ENCODE data around the gene KLK8.
A peak's percentile ranks its signal among the peaks of the same experiment; 100 is the strongest.

The KLK8 gene

DNA sequence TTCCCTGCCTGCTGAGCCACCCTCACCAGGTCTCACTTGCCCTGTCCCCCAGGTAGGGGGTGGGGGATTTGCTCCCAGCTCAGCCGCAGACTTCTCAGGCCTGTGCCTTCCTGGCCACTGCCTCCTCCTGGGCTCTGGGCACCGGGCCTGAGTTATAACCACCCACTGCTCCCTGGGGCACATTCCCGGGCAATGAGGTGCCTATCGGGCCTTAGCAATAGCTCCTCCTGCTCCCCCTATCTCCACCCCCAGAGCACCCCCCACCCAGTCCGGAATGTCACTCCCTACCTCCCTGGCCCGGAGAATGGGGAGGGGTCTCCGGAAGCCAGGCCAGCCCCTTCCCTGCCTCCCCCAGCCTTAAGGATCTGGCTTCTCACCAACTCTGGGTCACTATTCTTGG is 48.5 kb downstream of the KLK8 start, which contains the start of gene KLK5:
TSS of gene KLK5 (minus strand) at position 129 of the 400 bp plus-strand sequence. CDS start 381 bp downstream, outside the sequence.
- peak; percentile 33 for DNase-seq (ENCODE audit: low spot score)
- FAIRE-seq, result no peak

GRCh38 chr19:50949861-50950260 is 51.5 kb downstream of the KLK8 start:
- DNase-seq (ENCODE audit: low spot score) (no peak), FAIRE-seq (no peak)

DNA sequence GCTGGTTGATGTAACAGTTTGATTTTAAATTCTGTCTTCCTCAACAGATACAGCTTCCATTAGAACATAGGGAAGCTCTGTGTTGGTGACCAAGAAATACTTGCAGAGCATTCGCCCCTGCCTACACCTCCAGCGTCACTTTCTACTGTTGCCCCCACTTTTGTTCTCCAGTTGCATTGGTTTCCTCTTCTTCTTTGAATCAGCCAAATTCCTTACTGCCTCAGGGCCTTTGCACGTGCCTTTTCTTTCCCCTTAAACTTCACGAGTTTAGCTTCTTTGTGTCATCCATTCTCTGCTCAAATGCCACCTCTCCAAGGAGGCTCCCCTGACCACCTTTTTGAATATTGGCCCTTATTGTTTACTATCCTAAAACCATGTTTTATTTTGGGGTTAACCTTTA is 54.3 kb downstream of the KLK8 start:
- DNase-seq (ENCODE audit: low spot score) (no peak), FAIRE-seq (no peak)

All from urothelium cell line (cell line).